Measurements from ENCODE around the gene HDGFL3.

GRCh38 chr15:83190450-83190849 lies 17.2 kb downstream of the HDGFL3 start:
- TF ChIP-seq CTCF (IDR thresholded peaks at IDR 0.05; ENCODE audit: poor library complexity) = no peak
- TF ChIP-seq EZH2phosphoT487 (IDR thresholded peaks at IDR 0.05; ENCODE audit: low read depth, severe bottlenecking, unreplicated experiment) = no peak

Data from hepatocyte (in vitro differentiated cells).